Stimulated activated CD8-positive, alpha-beta memory T cell treated with anti-CD3 and anti-CD28 coated beads, Interleukin-2, amount 100 ng/mL, for 48 hours (primary cell): Measurements from ENCODE around the gene GYG1.

ENCODE experiments used
- DNase-seq, 2 donors: peaks; one replicate each; pipeline ENCODE4 v3.0.0-alpha.2; 2020; ENCODE audit warnings: low read depth in 2 of 2

Gene GYG1

DNA sequence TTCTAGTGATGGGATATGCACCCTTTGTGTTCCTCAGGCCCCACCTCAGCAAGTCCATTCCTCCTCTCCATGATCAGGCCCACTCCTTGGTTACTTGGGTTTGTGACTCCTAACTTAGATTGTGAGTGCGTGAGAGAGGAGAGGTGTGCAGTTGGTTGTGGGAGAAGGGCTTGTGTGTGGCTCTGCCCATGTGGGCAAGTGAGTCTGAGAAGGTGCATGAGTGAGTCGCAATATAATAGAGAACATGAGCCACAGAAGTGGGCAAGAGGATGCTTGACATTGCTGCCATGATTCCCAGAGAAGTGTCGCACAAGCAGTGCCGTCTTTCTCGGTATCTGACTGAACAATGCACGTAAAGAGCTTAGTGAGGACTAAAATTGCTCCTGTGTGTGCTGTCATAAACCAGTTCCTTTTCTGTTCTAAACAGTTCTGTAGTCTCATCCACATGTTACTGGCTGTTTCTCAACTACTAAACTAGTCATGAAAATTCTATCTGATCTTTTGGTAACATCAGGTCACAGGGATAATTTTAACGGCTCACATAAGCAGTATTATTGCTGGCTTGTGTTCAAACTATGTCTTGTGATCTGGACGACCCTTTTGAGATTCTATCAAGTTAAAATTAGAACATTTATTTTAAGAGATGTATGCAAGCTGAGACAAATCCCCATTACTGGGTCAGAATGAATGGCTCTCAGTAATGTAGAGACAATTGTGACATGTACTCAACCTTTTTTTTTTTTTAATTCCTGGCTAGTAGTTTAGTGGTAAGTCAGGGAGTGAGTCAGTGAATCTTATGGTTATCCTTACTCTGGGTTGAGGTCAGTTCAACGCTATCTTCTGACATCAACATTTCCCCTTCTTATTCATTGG, 25.6 kb downstream of the GYG1 start:
- DNase-seq: no peak

DNA sequence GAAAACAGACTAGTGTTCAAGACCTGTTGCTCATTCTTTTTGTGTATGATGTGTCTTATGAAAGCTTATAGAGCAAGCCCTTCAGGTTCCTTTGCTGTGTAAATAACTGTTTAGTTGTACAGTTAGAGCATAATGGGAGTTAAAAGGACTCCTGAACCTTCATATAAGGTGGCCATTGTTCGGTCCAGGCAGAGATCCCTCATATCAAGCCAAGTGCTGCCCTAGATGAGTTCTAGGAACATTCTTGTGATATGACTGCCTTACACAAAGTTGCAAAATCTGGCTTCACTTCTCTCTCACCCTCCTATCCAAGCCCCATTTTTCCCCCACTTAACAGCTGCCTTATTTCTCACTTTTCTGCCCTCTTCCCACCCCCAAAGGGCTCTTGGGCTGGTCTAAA, 26.9 kb downstream of the GYG1 start:
- no peak for DNase-seq

DNA sequence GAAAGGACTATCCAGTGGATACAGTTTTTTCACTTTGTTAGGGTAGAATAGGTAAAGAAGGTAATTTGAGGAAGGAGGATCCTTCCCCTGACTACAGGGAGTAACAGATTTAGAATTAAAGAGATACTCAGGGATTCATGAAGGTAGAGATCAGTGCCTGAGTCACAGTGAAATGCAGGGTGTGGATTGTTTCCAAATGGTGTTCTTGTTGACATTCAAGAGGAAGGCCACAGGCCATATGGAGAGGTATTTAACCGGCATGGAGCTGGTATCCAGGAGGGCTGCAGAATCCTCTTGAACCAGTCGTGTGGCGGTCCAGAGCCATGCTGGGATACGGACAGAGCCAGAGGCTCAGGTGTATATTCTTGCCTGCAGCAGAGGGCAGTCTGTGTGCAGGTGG, 28.2 kb downstream of the GYG1 start:
- no peak for DNase-seq

DNA sequence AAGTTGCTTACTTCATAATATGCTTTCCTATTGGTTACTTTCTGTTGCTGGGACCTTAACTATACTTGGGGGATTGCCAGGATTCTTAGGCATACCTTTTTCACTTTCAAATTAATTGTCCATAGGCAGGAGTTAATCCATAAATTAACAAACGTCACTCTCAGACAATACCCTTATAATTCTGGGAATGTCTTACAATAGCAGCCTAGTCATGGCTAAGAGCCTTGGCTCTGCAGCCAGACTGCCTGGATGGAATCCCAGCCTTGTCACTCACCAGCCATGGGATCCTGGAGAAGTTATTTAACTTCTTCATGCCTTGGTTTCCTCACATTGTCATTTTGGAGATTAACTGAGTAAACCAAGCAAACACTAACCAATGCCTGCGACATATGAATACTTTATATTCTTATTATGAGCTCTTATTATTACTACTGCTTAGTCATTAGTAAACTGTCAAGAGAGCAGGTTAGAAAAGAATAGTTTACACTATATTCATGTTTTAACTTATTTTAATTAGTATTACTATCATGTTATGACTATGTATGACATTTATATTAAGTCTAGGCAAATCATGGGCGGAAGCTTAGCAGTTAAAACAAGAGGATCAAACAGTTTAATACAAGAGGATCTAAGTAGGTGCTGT, 29.0 kb downstream of the GYG1 start:
- no peak for DNase-seq

DNA sequence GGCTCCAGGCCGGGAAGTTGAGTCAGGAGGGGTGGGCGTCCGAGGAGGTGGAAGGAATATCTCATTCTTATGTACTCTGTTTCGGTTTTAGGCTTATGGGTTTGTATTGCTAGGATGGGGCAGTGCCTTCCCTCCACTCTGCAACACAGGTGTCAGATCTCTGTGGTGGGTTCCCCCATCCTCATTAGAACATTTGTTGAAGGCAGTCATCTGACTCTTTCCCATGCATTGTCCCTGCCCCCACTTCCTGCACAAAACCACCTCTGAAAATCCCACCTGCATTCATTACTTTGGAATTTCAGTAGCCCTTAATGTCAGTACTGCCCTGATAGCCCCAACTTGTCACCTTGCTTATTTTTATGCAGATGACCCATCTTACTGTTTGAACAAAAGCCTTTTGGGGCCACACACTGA, 29.5 kb downstream of the GYG1 start:
- no peak for DNase-seq

DNA sequence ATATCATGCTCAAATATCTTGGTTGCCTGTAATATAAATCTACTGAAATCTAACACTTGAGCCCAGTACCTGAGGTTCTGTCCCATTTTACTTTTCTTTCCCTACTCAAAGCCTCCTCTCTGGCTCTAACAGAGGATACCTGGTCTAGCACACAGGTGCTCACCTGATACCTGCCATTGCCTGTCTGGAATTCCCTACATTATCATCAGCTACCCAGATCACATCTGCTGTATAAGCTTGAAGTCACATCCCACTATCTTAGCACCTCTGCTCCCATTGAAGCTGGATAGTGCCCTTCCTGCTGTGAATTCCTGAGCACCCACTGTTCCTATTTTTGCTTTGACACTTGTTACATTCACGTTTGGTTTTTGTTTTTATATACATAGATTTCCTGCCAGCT, 30.5 kb downstream of the GYG1 start:
- no peak for DNase-seq

DNA sequence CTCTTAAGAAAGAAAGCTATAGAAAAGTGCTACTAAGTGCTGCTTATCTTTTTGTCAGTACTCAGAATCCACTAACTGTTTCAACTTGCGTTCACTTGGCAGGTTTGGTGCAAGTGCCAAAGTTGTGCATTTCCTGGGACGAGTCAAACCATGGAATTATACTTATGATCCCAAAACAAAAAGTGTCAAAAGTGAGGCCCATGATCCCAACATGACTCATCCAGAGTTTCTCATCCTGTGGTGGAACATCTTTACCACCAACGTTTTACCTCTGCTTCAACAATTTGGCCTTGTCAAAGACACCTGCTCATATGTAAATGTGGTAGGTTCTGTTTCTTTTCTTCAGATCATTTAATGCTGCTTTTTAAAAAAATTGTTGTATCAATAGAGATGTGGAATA, 32.6 kb downstream of the GYG1 start:
- no peak for DNase-seq

DNA sequence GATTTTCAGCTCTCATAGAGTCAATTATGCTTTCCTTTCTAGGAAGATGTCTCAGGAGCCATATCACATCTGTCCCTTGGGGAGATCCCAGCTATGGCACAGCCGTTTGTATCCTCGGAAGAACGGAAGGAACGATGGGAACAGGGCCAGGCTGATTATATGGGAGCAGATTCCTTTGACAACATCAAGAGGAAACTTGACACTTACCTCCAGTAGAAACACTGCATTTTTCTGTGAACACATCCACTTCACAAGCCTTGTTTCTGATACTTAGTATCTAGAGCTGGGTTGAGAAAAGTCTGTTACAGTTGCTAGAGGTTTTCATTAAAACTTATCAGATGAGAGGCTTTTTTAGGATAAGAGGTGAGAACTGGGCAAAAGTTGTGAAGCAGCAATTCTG, 35.4 kb downstream of the GYG1 start:
- DNase-seq: no peak

DNA sequence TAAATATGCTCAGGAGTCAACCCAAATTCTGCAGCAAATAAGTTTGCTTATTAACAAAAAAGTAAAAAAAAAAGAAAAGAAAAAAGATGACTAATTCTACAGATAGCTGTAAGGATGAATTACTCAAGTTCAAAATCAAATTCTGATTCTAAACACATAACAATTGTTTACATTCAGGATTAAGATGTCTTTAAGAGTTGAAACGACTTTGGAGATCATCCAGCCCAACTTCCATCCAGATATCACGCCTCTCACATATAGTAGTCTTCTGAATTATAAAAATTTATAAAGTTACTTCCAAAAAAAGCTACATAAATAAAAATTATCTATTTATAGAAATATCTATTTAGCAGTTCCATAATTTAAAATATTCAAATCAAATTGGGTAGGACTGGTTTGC, 39.8 kb downstream of the GYG1 start:
- no peak for DNase-seq

DNA sequence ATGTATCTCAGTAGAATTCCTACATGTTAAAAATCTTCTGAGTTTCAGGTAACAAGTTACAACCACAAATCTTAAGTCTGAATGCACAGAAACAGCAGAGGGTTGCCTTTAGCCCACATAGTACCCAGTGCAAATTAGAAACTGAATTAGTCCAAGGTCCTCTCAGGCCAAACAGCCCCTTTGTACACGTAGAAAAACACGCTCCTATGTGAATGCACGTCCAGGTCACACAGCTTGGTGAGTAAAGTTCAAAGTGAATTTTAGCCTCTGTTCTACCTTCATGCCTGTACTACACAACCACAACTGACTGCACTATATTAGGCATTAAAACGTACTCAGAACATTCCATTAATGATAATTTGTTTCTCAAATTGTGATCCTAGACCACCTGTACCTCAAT, 46.3 kb downstream of the GYG1 start:
- no peak for DNase-seq

DNA sequence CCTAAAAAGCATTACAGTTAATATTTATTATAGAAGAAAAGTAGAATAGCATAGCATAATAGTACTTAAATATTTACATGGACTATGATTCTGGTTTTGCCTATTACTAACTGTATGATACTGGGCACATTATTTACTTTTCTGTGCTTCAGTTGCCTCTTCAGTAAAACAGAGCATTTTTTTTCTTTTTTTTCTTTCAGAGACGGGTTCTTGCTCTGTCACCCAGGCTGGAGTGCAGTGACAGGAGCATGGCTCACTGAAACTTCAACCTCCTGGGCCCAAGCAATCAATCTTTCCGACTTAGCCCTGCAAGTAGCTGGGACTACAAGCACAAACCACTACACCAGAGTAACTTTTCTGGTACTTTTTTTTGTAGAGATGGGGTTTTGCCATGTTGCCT, 47.0 kb downstream of the GYG1 start:
- no peak for DNase-seq

DNA sequence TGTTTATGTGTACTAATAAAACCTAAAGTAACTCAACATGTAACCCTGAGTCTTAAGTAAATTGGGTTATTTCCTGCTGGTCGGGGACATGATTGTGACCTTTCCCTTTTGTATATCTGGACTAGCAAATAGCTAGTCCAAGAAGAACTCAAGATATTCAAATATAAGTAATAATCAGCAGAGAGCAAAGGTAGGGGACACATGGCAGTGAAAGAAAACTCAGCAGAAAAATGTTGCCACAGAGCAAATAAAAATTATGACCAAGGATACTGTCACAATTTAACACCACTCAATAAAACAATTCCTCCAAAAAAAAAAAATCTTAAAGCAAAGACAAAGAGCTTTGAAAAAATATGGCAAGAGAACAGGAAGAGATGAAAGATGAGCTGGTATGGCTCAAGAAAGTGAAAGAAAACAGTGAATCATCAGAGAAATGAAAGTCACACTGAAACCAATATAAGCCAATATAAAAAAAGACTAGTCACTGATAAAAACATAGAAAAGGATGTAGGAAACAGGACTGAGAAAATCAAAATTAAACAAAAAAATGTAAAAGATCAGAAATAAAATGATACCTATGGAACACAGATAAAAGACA, 51.5 kb downstream of the GYG1 start:
- no peak for DNase-seq

DNA sequence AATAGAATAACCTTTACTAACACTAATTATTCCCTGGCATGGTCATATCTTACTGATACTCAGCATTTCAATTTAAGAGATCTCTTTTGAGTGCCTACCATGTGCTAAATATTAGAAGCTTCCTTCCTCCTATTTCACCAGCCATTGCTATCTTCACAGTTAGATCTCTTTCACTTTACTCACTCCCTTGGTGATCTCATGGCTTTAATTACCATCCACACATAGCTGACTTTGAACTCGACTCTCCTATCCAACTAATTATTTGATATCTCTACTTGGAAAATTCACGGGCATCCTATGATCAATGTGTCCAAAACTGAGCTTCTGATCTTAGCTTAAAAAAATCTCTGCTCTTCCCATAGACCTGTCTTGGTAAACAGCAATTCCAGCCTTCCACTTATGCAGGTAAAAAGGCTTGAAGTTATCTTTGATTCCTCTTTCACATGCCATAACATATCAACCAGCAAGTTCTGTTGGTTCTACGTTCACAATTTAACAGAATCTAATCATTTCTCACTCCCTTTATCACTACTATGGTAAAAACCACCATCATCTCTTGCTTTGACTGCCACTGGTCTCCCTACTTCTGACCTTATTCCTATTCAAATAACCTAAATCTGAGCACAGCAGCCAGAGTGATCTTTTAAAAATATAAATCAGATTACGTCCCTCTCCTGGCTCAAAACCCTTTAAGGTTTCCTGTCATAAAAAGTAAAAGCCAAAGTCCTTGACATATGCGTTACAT, 53.2 kb downstream of the GYG1 start:
- no peak for DNase-seq

DNA sequence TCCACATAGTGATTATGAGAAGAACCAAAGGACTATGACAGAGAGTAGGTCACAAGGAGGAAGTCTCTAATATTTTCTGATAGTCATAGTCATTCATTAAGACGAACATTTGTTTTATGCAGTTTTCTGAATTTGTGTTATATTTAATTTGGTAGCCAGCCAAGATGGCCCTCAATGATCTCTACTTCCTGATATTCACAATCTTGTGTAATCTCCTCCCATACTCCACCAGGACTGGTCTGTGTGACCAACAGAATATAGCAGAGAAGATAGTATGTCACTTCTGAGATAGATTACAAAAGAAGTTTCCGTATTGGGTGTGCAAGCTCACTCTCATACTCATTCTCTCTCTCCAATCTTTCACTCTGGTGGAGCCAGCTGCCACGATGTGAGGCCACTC, 64.2 kb downstream of the GYG1 start:
- no peak for DNase-seq

DNA sequence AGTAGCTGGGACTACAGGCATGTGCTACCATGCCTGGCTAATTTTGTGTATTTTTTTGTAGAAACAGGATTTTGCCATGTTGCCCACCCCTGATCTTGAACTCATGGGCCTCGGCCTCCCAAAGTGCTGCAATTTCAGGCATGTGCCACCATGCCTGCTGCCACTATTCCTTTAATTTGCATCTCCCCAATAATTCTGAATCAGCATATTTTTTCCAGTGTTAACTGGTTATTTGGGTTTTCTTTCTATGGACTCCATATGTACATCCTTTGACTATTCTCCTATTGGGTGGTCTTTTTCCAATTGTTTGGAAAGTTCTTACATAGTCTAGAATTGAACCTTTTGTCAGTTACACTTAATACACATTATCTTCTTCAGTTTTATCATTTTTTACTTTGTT, 66.9 kb downstream of the GYG1 start:
- DNase-seq: no peak

DNA sequence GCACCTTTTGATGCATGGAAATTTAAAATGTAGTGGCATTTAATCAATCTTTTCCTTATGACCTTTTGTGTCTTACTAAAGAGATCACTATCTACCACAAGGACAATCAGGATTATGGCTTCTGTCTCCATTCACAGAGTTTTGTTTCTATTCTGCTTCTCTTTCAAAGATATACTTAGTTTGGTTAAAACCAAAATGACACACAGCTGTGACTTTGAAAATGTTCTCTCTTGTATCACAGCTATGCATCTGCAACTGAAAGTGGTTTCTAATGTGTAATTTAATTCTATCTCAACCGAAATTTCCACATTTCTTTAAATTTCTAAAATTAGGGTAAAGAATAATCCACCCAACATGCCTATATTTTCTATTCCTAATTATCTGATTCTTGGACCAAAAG, 67.3 kb downstream of the GYG1 start:
- no peak for DNase-seq

DNA sequence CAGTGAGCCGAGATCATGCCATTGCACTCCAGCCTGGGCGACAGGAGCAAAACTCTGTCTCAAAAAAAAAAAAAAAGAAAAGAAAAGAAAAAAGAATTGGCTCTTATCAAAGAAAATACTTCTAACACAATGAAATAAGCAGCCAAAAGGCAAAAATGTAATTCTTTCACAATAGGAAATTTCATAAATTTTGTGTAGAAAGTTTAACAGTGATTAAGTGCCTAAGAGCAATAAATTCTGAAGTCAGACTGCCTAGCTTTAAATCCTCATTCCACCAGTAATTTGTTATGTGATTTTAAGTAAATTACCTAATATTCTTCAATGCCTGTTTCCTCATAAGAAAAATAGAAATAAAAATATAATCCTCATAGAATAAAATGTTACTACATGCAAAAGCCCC, 70.4 kb downstream of the GYG1 start:
- no peak for DNase-seq

DNA sequence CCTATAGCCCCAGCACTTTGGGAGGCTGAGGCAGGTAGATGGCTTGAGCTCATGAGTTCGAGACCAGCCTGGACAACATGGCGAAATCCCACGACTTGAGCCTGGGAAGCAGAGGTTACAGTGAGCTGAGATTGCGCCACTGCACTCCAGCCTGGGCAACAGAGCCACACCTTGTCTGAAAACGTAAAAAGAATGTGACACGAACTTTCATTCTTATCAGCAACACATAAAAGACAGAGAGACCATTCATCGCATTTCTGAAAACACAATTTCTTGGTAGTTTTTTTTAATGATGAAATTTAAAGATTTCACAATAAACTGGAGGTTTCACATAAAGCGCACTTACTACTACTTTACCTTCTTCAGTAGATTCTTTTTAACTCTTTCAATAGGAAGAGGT, 76.5 kb downstream of the GYG1 start:
- no peak for DNase-seq
